ENCODE data around the gene MRPL21.

DNA sequence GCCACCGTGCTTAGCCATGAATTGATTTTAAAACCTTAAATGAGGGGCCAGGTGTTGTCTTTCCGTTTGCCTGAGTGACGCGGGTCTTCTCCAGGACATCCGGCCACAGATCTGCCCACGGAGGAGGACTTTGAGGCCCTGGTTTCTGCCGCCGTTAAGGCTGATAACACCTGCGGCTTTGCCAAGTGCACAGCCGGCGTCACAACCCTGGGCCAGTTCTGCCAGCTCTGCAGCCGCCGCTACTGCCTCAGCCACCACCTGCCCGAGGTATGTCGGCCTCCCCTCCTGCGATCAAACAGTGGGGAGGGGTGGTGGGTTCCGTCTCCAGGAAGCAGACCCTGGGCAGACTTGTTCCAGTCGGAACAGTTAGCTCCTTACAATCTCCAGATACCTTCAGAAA, 34.5 kb upstream of the MRPL21 start:
- TF ChIP-seq, protein P1, sequence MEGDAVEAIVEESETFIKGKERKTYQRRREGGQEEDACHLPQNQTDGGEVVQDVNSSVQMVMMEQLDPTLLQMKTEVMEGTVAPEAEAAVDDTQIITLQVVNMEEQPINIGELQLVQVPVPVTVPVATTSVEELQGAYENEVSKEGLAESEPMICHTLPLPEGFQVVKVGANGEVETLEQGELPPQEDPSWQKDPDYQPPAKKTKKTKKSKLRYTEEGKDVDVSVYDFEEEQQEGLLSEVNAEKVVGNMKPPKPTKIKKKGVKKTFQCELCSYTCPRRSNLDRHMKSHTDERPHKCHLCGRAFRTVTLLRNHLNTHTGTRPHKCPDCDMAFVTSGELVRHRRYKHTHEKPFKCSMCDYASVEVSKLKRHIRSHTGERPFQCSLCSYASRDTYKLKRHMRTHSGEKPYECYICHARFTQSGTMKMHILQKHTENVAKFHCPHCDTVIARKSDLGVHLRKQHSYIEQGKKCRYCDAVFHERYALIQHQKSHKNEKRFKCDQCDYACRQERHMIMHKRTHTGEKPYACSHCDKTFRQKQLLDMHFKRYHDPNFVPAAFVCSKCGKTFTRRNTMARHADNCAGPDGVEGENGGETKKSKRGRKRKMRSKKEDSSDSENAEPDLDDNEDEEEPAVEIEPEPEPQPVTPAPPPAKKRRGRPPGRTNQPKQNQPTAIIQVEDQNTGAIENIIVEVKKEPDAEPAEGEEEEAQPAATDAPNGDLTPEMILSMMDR (IDR thresholded peaks at IDR 0.05) = no peak
- TF ChIP-seq EZH2 (IDR thresholded peaks at IDR 0.05; ENCODE audit: borderline replicate concordance, insufficient read depth, low read depth, low read length, poor library complexity, severe bottlenecking) = no peak
